Muscle layer of colon (tissue), 2 donors: ENCODE measurements around the gene SEPTIN6.

Experiments
- H3K27ac ChIP-seq: one replicate; pipeline ENCODE4 v1.7.0; 2013; ENCODE audit warnings: low read depth, mild to moderate bottlenecking, low read length, moderate library complexity
- H3K27me3 ChIP-seq, 2 donors: one replicate each; pipeline ENCODE4 v1.7.0; 2013; ENCODE audit warnings: low read length in 2 of 2, mild to moderate bottlenecking in 2 of 2; ENCODE audit not compliant: insufficient read depth in 2 of 2, control insufficient read depth in 1 of 2
- H3K36me3 ChIP-seq: one replicate; pipeline ENCODE4 v1.7.0; 2013; ENCODE audit warnings: mild to moderate bottlenecking, low read length; ENCODE audit not compliant: insufficient read depth
- H3K4me1 ChIP-seq: one replicate; pipeline ENCODE4 v1.7.0; 2013; ENCODE audit warnings: mild to moderate bottlenecking, low read length; ENCODE audit not compliant: insufficient read depth
- H3K4me3 ChIP-seq, 2 donors: one replicate each; pipeline ENCODE4 v1.7.0; 2013; ENCODE audit warnings: low read length in 2 of 2, low read depth in 1 of 2, mild to moderate bottlenecking in 1 of 2, moderate library complexity in 1 of 2
- H3K9ac ChIP-seq: one replicate; pipeline ENCODE4 v1.7.0; 2013; ENCODE audit warnings: low read length
- H3K9me3 ChIP-seq: one replicate; pipeline ENCODE4 v1.7.0; 2013; ENCODE audit warnings: mild to moderate bottlenecking, low read length
- donor health status: abdominal sarcoma.
- donor health status: Adenocarcinoma of cecum.

The SEPTIN6 gene

DNA sequence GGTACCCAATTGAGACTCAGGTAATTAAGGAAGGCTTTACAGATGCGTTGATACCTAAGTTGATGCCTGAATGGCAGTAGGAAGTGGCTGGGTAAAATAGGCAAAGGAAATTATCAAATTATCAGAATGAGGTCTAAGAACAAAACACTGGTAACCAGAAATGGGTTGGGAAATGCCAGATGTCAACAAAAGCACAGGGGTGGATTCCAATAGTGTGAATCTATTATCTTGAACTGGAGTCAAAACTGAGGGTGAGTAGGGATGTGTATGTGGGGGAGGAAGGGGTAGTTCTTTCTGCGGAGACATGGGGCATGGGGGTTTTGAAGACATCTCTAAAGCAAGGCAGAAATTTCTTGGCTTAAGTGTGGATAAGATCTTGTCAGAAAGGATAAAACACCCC lies 16.0 kb upstream of the SEPTIN6 start:
- Histone ChIP-seq H3K4me3 (no peak overlapping the region), H3K27me3 (no peaks in the 10 kb centered on the region), H3K27ac (no peak overlapping the region), H3K36me3 (no peaks in the 10 kb centered on the region), H3K9me3 (no peaks in the 10 kb centered on the region), H3K4me1 (no peaks in the 10 kb centered on the region), H3K9ac (no peak overlapping the region)

DNA sequence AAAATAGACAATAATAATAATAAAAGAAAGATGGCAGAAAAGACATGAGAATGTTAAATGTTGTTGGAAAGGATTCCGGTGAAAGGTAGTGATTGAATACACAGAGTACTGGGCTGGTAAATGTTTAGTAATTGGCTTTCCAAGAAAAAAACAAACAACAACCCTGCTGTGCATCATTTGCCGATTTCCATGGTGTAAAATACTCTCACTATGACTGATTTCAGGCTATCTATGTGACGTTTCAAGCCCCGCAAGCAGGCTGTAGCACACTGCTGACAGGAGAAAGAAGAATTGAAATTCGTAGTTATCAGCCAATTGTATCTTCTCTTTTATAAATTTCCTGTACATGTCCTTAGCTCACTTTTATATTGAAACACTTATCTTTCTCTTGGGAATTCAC lies 13.6 kb upstream of the SEPTIN6 start:
- Histone ChIP-seq H3K27me3 (no peaks in the 10 kb centered on the region), H3K4me3 (no peak overlapping the region), H3K4me1 (no peaks in the 10 kb centered on the region), H3K36me3 (no peaks in the 10 kb centered on the region), H3K9ac (no peak overlapping the region), H3K27ac (no peak overlapping the region), H3K9me3 (no peaks in the 10 kb centered on the region)

DNA sequence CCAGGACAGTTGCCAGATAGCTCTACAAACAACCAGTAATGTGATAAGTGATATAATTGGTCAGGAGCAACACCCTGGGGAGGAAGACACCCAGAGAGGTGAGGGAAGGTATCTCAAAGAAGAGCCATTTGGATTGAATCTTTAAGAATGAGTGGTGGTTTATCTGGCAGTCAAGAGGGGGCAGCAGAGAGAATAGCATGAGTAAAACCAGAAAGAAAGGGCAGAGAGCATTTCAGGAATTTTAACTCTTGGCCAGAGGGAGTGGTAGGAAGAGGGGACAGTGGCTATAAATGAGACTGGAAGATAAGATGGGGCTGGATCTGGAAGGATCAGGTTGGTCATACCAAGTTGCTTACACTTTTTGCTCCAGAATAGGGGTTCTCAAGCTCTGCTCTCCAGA lies 5.9 kb upstream of the SEPTIN6 start:
- no peaks in the 10 kb centered on the region for H3K9me3 ChIP-seq
- H3K4me1 ChIP-seq = no peaks in the 10 kb centered on the region
- no peak overlapping the region for H3K9ac ChIP-seq
- H3K36me3 ChIP-seq = no peaks in the 10 kb centered on the region
- no peak overlapping the region for H3K4me3 ChIP-seq
- H3K27me3 ChIP-seq = peaks cover 0 to 7% of the 10 kb centered on the region in 2 donors
- H3K27ac ChIP-seq = no peak overlapping the region

DNA sequence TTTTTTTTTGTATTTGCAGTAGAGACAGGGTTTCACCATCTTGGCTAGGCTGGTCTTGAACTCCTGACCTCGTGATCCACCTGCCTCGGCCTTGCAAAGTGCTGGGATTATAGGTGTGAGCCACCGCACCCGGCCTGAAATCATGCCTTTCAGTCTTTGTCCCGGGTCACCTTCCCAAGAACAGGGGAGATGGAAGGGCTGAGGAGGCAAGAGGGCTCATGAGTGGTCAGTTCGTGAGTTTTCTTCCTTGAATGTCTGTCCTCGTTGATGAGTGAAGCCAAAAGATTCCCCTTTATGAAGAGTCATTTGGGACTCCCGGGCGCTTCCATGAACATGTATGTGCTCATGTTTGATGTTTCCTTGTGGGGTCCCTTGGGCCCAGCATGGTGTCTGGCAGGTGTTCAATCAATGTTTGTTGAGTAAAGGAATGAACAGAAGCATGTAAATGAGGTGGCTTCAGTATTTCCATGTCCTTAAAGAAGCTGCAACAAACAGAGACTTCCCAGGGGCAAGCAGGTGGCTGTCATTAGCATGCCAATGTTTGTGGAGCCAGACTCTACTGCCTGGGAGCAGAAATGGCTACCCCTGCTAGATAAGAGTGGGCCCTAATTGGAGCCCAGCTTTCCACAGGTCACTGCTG lies 3.4 kb upstream of the SEPTIN6 start:
- no peak overlapping the region for H3K9ac ChIP-seq
- no peaks in the 10 kb centered on the region for H3K36me3 ChIP-seq
- H3K4me1 ChIP-seq = no peaks in the 10 kb centered on the region
- H3K27ac ChIP-seq = no peak overlapping the region
- H3K9me3 ChIP-seq = no peaks in the 10 kb centered on the region
- H3K27me3 ChIP-seq = peaks cover 0 to 7% of the 10 kb centered on the region in 2 donors
- H3K4me3 ChIP-seq = no peak overlapping the region

DNA sequence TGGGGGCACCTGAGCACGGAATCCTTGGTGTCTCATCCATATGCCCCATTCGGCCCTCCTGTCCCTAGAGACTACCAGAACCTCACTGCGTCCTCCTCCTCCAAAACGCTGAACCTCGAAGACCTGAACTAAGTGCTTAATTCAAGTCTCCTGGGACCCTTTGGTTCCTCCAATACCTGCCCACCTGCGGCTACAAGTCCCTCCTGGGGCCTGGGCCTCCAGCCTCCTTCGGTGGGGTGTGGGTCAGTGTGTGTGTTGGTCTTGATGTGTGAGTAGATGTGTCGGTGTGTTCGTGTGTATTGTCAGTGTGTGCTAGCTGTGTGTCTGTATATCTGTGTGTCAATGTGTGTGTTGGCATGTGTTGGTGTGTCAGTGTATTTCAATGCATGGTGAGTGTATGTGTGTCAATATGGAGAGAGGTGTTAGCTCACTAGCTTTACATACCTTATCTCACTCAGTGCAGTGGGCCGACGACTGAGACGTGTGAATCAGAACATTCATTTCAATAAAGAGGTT lies 2.6 kb upstream of the SEPTIN6 start:
- H3K36me3 ChIP-seq = no peaks in the 10 kb centered on the region
- H3K9me3 ChIP-seq = no peaks in the 10 kb centered on the region
- H3K4me1 ChIP-seq = no peaks in the 10 kb centered on the region
- H3K9ac ChIP-seq = no peak overlapping the region
- no peak overlapping the region for H3K4me3 ChIP-seq
- no peak overlapping the region for H3K27ac ChIP-seq
- H3K27me3 ChIP-seq = peaks cover 0 to 7% of the 10 kb centered on the region in 2 donors

DNA sequence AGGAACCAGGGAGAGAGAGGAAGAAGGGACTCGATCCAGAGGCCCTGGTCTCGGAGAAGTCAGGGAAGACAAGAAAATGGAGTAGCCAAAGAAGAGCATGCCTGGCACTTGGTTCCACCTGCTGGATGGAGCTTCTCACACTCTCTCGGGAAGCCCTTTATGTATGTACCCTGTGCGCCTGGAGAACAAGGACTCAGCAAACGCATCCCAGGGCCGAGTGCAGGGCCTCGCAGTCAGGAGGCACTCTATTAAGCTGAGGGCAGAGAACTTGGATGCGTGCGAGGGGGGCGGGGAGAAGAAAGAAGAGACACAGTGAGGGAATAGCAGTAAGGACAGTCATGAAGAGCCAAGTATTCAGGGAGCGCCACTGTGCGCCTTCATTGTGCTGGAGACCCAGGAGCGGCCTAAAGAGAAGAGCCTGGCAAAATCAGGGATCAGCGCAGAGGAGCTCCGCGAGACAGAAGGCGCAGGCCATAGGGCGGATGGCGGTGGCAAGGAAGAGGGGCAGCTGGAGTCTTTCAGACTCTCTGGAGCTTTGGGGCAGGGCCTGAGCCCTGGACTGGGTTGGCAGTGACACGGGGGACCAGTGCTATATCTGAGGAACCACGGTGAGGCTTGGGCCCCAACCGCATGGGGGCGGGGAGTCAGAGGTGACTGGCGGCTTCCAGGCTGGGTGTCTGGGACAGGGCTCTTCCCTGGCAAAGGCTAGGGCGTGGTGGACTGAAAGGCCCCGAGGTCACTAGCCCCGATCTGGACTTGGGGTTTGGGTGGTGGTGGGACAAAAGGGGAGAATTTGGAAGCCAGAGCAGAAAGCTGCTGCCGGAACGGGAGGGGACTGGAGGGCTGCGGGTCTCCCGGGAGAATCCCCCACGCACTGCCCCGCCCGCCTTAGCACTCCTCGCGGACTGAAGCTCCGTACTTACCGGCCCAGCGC lies 1.9 kb upstream of the SEPTIN6 start:
- Histone ChIP-seq H3K9me3 (no peaks in the 10 kb centered on the region), H3K4me3 (no peak overlapping the region), H3K9ac (no peak overlapping the region), H3K4me1 (no peaks in the 10 kb centered on the region), H3K27ac (peak overlapping the region; percentile 41), H3K36me3 (no peaks in the 10 kb centered on the region), H3K27me3 (peaks cover 0 to 7% of the 10 kb centered on the region in 2 donors)

DNA sequence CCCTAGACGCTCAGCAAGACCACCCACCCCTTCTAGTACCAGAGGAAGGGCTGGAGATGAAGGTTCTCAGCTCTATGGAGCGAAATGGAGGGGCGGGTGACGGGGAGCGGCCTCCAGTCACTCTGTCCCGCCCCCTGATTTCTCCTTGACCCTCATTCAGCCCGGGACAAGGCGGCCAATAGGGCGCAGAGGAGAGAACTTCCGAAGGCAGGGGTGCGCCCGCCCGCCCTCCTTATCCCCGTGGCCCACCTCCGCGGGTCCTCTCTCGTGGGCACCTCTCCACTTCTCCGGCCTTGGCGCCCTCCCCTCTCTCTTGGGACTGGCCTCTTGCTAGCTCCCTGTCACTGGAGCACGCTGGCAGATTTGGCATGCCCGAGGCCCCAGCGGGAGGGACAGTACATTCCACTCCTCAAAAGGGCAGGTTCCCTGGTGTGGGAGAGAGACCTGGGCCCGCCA lies 1.1 kb upstream of the SEPTIN6 start:
- Histone ChIP-seq H3K4me1 (peaks cover 3% of the 10 kb centered on the region), H3K9ac (no peak overlapping the region), H3K9me3 (no peaks in the 10 kb centered on the region), H3K27ac (peak overlapping the region; percentile 78), H3K4me3 (peak overlapping the region; percentile 32 to 43), H3K36me3 (no peaks in the 10 kb centered on the region), H3K27me3 (peaks cover 0 to 7% of the 10 kb centered on the region in 2 donors)

DNA sequence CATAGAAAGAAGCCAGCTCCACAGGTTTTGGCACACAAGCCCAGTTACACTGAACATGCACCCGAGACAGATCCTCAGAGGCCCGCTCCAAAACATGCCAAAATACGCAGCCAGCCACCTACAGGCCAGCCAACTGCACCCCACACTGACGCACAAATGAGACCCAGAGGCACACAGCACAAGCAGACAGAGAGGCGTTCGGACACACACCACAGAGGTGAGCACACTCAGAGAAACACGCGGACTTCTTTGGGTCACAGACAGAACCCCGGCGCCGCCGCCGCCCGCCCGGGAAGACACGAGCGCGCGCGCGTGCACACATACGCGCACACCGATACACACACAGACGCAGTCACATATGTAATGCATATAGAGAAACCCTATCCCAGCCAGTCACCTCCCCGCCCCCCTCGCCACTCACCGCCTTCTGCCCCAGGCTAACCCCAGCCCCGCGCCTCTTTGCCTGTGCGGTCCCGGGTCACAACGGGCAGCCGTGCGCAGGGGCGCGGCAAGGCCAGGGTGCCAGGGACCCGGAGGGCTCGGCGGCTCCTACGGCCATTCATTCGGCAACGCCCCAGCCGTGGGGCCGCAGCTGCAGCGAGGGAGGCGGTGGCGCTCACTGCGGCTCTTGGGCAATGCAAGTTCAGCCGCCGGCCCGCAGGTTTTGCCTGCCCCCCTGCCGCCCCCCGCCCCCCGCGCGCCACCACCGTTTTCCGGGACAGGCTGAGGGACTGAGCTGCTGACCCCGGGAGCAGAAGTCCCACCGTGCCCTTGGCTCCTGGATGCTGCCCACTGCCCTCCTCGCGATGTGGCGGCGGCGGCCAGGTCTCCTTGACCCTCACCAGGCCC lies 553 bp downstream of the SEPTIN6 start:
- no peaks in the 10 kb centered on the region for H3K9me3 ChIP-seq
- peaks cover 13% of the 10 kb centered on the region for H3K4me1 ChIP-seq
- H3K27me3 ChIP-seq = peaks cover 0 to 7% of the 10 kb centered on the region in 2 donors
- peak overlapping the region; percentile 18 for H3K9ac ChIP-seq
- no peaks in the 10 kb centered on the region for H3K36me3 ChIP-seq
- peak overlapping the region; percentile 78 for H3K27ac ChIP-seq
- peak overlapping the region; percentile 60 to 81 for H3K4me3 ChIP-seq

DNA sequence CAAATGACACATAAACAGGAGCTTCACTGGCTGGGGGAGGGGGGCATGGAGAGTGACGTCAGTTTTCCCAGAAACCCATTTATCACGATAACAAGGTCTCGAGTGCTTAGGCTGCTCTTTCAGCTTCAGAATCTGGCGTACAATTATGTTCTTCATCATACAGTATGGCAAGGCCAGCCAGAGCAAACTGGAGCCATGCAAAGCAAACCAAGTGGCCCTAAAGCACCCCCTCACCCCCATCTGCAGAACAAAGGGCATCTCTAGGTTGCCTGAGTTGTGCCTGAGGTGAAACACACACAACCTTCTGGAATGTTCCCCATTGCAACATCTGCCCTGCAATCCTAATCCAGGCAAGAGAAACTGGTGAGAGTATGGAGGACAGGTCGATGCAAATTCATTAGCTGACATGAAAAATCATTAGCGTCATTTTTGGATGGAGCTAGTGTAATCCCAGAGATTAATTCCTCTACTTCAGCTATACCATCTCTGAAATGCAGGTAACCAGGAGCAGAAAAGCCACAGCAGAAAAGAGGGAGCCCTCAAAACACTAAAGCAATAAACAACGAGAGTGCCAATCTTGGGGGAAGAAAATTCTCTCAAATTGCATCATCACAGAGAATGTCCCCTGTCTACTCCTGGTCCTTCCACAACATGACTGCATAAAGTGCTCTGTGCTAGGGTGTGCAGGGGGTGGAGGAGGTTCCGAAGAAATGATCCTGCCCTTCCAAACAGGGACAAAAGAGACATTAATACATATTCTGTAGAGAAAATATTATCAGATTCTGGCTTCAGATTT lies 1.8 kb downstream of the SEPTIN6 start:
- H3K9ac ChIP-seq = peak overlapping the region; percentile 18

DNA sequence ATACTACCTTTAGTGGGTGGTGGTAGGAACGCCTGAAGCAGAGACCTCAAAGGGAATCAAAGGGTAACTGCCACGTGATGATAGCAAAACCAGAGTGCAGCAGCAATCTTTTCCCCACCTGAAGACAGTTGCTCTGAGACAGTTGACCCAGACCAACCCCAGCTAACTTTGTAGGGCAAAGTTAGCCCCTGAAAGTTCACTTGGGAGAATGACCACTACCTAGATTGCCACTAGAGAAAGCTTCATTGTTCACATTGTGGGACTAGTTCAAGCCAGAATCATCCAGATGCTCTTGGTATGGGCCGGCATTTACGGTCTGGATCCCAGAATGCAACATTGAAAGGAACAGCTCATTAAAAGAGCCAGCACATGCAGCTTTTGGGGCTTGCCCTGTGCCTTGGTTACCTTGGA lies 4.1 kb downstream of the SEPTIN6 start:
- Histone ChIP-seq H3K9me3 (no peaks in the 10 kb centered on the region), H3K27ac (no peak overlapping the region), H3K4me3 (no peak overlapping the region), H3K27me3 (peaks cover 0 to 1% of the 10 kb centered on the region in 2 donors), H3K4me1 (peaks cover 41% of the 10 kb centered on the region), H3K36me3 (no peaks in the 10 kb centered on the region), H3K9ac (no peak overlapping the region)

More for the DNA sequence above, 1.8 kb downstream of the SEPTIN6 start:
- Histone ChIP-seq H3K27ac (peak overlapping the region; percentile 72), H3K4me1 (peaks cover 26% of the 10 kb centered on the region), H3K4me3 (peak overlapping the region; percentile 60 to 81), H3K9me3 (no peaks in the 10 kb centered on the region), H3K27me3 (peaks cover 0 to 7% of the 10 kb centered on the region in 2 donors), H3K36me3 (no peaks in the 10 kb centered on the region)
